Mesendoderm (in vitro differentiated cells): ENCODE measurements around the gene IQCB1.
"Not testable (repeated sequence)": the region's sequence is repeated elsewhere in the genome, so short reads cannot be mapped to it uniquely, and the experiment has no call there.

Experiments used
- DNase-seq: peaks from one replicate; pipeline ENCODE4 v3.0.0; 2013
- H2AK5ac ChIP-seq: 2 replicates; pipeline ENCODE4 v1.6.1; 2013; ENCODE audit warnings: low read length, inconsistent platforms
- H2BK120ac ChIP-seq: 2 replicates; pipeline ENCODE4 v1.6.1; 2013; ENCODE audit warnings: low read depth, mild to moderate bottlenecking, low read length, moderate library complexity, mixed read lengths
- H2BK15ac ChIP-seq: replicated peaks from 2 replicates; pipeline ENCODE4 v1.6.1; 2013; ENCODE audit warnings: low read depth, mild to moderate bottlenecking, moderate library complexity
- H2BK5ac ChIP-seq: 2 replicates; pipeline ENCODE4 v1.6.1; 2013; ENCODE audit warnings: low read length, inconsistent platforms
- H3K18ac ChIP-seq: 2 replicates; pipeline ENCODE4 v1.6.1; 2013; ENCODE audit warnings: mild to moderate bottlenecking, low read length, mixed read lengths
- H3K23ac ChIP-seq: one replicate; pipeline ENCODE4 v1.6.1; 2013; ENCODE audit warnings: low read length
- H3K27ac ChIP-seq: 2 replicates; pipeline ENCODE4 v1.5.1; 2013; ENCODE audit warnings: low read depth, mild to moderate bottlenecking, inconsistent platforms, low read length, moderate library complexity
- H3K27me3 ChIP-seq: 2 replicates; pipeline ENCODE4 v1.6.1; 2013; ENCODE audit warnings: low read length, control low read depth, mild to moderate bottlenecking, inconsistent platforms; ENCODE audit not compliant: insufficient read depth, poor library complexity
- H3K36me3 ChIP-seq: 2 replicates; pipeline ENCODE4 v1.6.1; 2013; ENCODE audit warnings: low read length, inconsistent platforms; ENCODE audit not compliant: control insufficient read depth, insufficient read depth
- H3K4ac ChIP-seq: one replicate; pipeline ENCODE4 v1.6.1; 2013; ENCODE audit warnings: low read depth, mild to moderate bottlenecking, low read length, moderate library complexity
- H3K4me1 ChIP-seq: 2 replicates; pipeline ENCODE4 v1.6.1; 2013; ENCODE audit warnings: low read depth, low read length, inconsistent platforms; ENCODE audit not compliant: control insufficient read depth
- H3K4me2 ChIP-seq: 2 replicates; pipeline ENCODE4 v1.6.1; 2013; ENCODE audit warnings: low read length
- H3K4me3 ChIP-seq: 2 replicates; pipeline ENCODE4 v1.5.1; 2013; ENCODE audit warnings: mild to moderate bottlenecking, low read length
- H3K56ac ChIP-seq: one replicate; pipeline ENCODE4 v1.6.1; 2013; ENCODE audit warnings: low read length
- H3K79me1 ChIP-seq: 2 replicates; pipeline ENCODE4 v1.6.1; 2013; ENCODE audit warnings: low read length, inconsistent platforms
- H3K79me2 ChIP-seq: 2 replicates; pipeline ENCODE4 v1.6.1; 2013; ENCODE audit warnings: mild to moderate bottlenecking, low read length; ENCODE audit not compliant: control insufficient read depth, insufficient read depth
- H3K9ac ChIP-seq: 2 replicates; pipeline ENCODE4 v1.6.1; 2013; ENCODE audit warnings: low read length, inconsistent platforms
- H4K5ac ChIP-seq: one replicate; pipeline ENCODE4 v1.6.1; 2013; ENCODE audit warnings: low read length
- H4K8ac ChIP-seq: one replicate; pipeline ENCODE4 v1.6.1; 2013; ENCODE audit warnings: low read depth, mild to moderate bottlenecking, control low read depth, low read length, moderate library complexity
- WGBS: extraction: QIAGEN DNeasy Blood & Tissue Kit; methylation state at CpG from one replicate; pipeline ENCODE4 v1.1.7; 2013; ENCODE audit warnings: low lambda C conversion rate, missing lambda C conversion rate; ENCODE audit not compliant: insufficient coverage; ENCODE audit errors: extremely low coverage; 5-methylcytosine and 5-hydroxymethylcytosine counted together

Gene IQCB1

DNA sequence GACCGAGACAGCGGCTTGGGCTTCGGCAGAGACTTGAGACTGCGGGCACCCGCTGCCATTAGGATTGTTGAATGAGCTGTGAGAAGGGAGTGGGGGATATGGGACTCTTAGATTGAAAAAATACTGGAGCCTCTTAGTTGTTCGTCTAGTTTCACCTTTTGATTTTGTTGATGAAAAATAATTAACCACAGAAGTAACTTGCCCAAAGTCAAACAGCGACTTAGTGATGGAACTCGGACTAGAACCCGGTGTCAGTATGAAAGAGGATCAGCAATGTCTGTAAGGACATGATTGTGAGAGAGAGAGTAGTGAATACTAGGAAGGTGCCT lies 84.8 kb downstream of the IQCB1 start:
- H4K8ac ChIP-seq = no peak overlapping the region
- H3K27me3 ChIP-seq = no peaks in the 10 kb centered on the region
- peaks cover 3% of the 10 kb centered on the region for H3K4me1 ChIP-seq
- no peak overlapping the region for H3K4ac ChIP-seq
- H2BK5ac ChIP-seq = no peak overlapping the region
- H2BK15ac ChIP-seq = no peak overlapping the region
- no peak overlapping the region for H3K27ac ChIP-seq
- no peak overlapping the region for H4K5ac ChIP-seq
- DNase-seq = no peak
- H3K9ac ChIP-seq = peak overlapping the region; percentile 66
- WGBS = no CpG with 5 or more reads among the region's 9 CpGs
- peak overlapping the region; percentile 83 for H3K4me2 ChIP-seq
- peaks cover 8% of the 10 kb centered on the region for H3K79me2 ChIP-seq
- peak overlapping the region; percentile 53 for H3K56ac ChIP-seq
- peak overlapping the region; percentile 64 for H3K4me3 ChIP-seq
- H2AK5ac ChIP-seq = no peak overlapping the region
- no peak overlapping the region for H3K18ac ChIP-seq
- H3K36me3 ChIP-seq = no peaks in the 10 kb centered on the region
- no peak overlapping the region for H2BK120ac ChIP-seq
- H3K79me1 ChIP-seq = peaks cover 7% of the 10 kb centered on the region
- no peak overlapping the region for H3K23ac ChIP-seq

- H4K8ac ChIP-seq = no peak within 1 kb of the TSS
- H2BK120ac ChIP-seq = no peak within 1 kb of the TSS
- H3K4ac ChIP-seq = no peak within 1 kb of the TSS
- H2AK5ac ChIP-seq = no peak within 1 kb of the TSS
- H2BK15ac ChIP-seq = no peak within 1 kb of the TSS
- peak within 1 kb of the TSS; percentile 97 for H3K9ac ChIP-seq
- H3K4me1 ChIP-seq = peaks cover 3% of the 10 kb centered on the region
- peak within 1 kb of the TSS; percentile 97 for H3K4me3 ChIP-seq
- peak within 1 kb of the TSS; percentile 22 for H3K18ac ChIP-seq
- H3K27ac ChIP-seq = peak within 1 kb of the TSS; percentile 39
- H2BK5ac ChIP-seq = no peak within 1 kb of the TSS
- peak within 1 kb of the TSS; percentile 96 for H3K56ac ChIP-seq
- H3K23ac ChIP-seq = no peak within 1 kb of the TSS
- H3K27me3 ChIP-seq = no peaks in the 10 kb centered on the region
- peak; percentile 100 for DNase-seq
- peak within 1 kb of the TSS; percentile 83 for H3K4me2 ChIP-seq
- H3K79me2 ChIP-seq = peaks cover 8% of the 10 kb centered on the region
- H4K5ac ChIP-seq = no peak within 1 kb of the TSS
- WGBS = no CpG with 5 or more reads among the region's 51 CpGs
- H3K36me3 ChIP-seq = no peaks in the 10 kb centered on the region
- H3K79me1 ChIP-seq = peaks cover 11% of the 10 kb centered on the region
These were observed 85.4 kb downstream of the IQCB1 start, which contains the start of gene GOLGB1 for GRCh38 chr3:121749276-121750086. Gene GOLGB1 (minus strand): TSS chr3:121749741. CDS start chr3:121730971, 18,770 bp downstream.

- H3K23ac ChIP-seq = no peak overlapping the region
- peak overlapping the region; percentile 97 for H3K9ac ChIP-seq
- H4K5ac ChIP-seq = no peak overlapping the region
- H3K56ac ChIP-seq = peak overlapping the region; percentile 96
- H3K27me3 ChIP-seq = no peaks in the 10 kb centered on the region
- no peak overlapping the region for H3K4ac ChIP-seq
- no peak overlapping the region for H3K27ac ChIP-seq
- no peak overlapping the region for H2BK5ac ChIP-seq
- WGBS = no CpG with 5 or more reads among the region's 17 CpGs
- no peak for DNase-seq
- peak overlapping the region; percentile 97 for H3K4me3 ChIP-seq
- no peak overlapping the region for H2BK15ac ChIP-seq
- H3K79me1 ChIP-seq = peaks cover 11% of the 10 kb centered on the region
- peaks cover 3% of the 10 kb centered on the region for H3K4me1 ChIP-seq
- H3K4me2 ChIP-seq = peak overlapping the region; percentile 83
- H4K8ac ChIP-seq = no peak overlapping the region
- no peak overlapping the region for H3K18ac ChIP-seq
- H3K79me2 ChIP-seq = peaks cover 8% of the 10 kb centered on the region
- no peak overlapping the region for H2AK5ac ChIP-seq
- no peaks in the 10 kb centered on the region for H3K36me3 ChIP-seq
- no peak overlapping the region for H2BK120ac ChIP-seq
These were observed 86.1 kb downstream of the IQCB1 start for GRCh38 chr3:121748680-121749275.

GRCh38 chr3:121747976-121748375 lies 86.9 kb downstream of the IQCB1 start:
- no peak overlapping the region for H2BK15ac ChIP-seq
- H3K79me1 ChIP-seq = peaks cover 11% of the 10 kb centered on the region
- no peak overlapping the region for H3K9ac ChIP-seq
- peak; percentile 23 for DNase-seq
- no peak overlapping the region for H3K4me2 ChIP-seq
- no peak overlapping the region for H3K27ac ChIP-seq
- no peaks in the 10 kb centered on the region for H3K27me3 ChIP-seq
- H2AK5ac ChIP-seq = no peak overlapping the region
- no peak overlapping the region for H3K56ac ChIP-seq
- no peak overlapping the region for H3K18ac ChIP-seq
- H2BK5ac ChIP-seq = no peak overlapping the region
- no CpG with 5 or more reads among the region's 3 CpGs for WGBS
- no peak overlapping the region for H4K8ac ChIP-seq
- peaks cover 8% of the 10 kb centered on the region for H3K79me2 ChIP-seq
- H3K36me3 ChIP-seq = no peaks in the 10 kb centered on the region
- no peak overlapping the region for H3K4me3 ChIP-seq
- peaks cover 3% of the 10 kb centered on the region for H3K4me1 ChIP-seq
- no peak overlapping the region for H3K23ac ChIP-seq
- H3K4ac ChIP-seq = no peak overlapping the region
- no peak overlapping the region for H2BK120ac ChIP-seq
- H4K5ac ChIP-seq = no peak overlapping the region

DNA sequence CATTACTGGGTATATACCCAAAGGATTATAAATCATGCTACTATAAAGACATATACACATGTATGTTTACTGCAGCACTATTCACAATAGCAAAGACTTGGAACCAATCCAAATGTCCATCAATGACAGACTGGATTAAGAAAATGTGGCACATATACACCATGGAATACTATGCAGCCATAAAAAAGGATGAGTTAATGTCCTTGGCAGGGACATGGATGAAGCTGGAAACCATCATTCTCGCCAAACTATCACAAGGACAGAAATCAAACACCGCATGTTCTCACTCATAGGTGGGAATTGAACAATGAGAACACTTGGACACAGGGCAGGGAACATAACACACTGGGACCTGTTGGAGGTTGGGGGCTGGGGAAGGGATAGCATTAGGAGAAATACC lies 91.8 kb downstream of the IQCB1 start:
- H3K4me2 ChIP-seq, H2BK5ac ChIP-seq, H3K27ac ChIP-seq, H2BK120ac ChIP-seq, H2AK5ac ChIP-seq, H3K36me3 ChIP-seq, H3K18ac ChIP-seq, H3K9ac ChIP-seq, H3K23ac ChIP-seq, DNase-seq, H3K4me3 ChIP-seq, H4K8ac ChIP-seq, H3K79me2 ChIP-seq, H3K27me3 ChIP-seq, H3K56ac ChIP-seq, H3K4me1 ChIP-seq, H4K5ac ChIP-seq, H2BK15ac ChIP-seq, H3K4ac ChIP-seq, H3K79me1 ChIP-seq: not testable (repeated sequence)
- no CpG with 5 or more reads among the region's 2 CpGs for WGBS
